ENCODE data around the gene UST.

- TF ChIP-seq POLR2A (IDR thresholded peaks at IDR 0.05; ENCODE audit: low read length) (no peak), GATA1 (IDR thresholded peaks at IDR 0.05; ENCODE audit: low read depth, low read length) (no peak)
Observed at GRCh38 chr6:148822819-148823218, 76.0 kb downstream of the UST start.

Data from erythroblast (primary cell).